ENCODE results near the gene CMYA5. TPM values are rescaled to one million over a fixed set of nuclear protein-coding genes. Genes with fewer than 3 reads are reported as not detected.

The CMYA5 gene
- total RNA-seq, 2 experiments from 2014 or later: 0.21 to 0.25 TPM

GRCh38 chr5:79842006-79842881, 152.6 kb downstream of the CMYA5 start:
- DNase-seq (no peak), ATAC-seq (no peak)
- Mint-ChIP-seq H3K27ac (no peak overlapping the region), H3K4me3 (no peak overlapping the region), H3K4me1 (peaks cover 11% of the 10 kb centered on the region), H3K36me3 (ENCODE audit: low read depth) (no peaks in the 10 kb centered on the region), H3K27me3 (peaks cover 6% of the 10 kb centered on the region), H3K9me3 (ENCODE audit: low read depth) (no peaks in the 10 kb centered on the region)
- CTCF ChIA-PET: interaction anchor here (0.6 to 1.9 kb wide), 5 partner anchors 9 to 339 kb away, joined by 3 to 9 read pairs (median 3); no protein-coding TSS in a partner anchor
- POLR2A ChIA-PET: no interaction called here
- intact Hi-C loops (cut with DNase I, micrococcal nuclease): no loop called here

GRCh38 chr5:79842991-79843390, 153.4 kb downstream of the CMYA5 start:
- Mint-ChIP-seq H3K9me3 (ENCODE audit: low read depth) (no peaks in the 10 kb centered on the region), H3K27ac (no peak overlapping the region), H3K4me1 (peaks cover 11% of the 10 kb centered on the region), H3K4me3 (no peak overlapping the region), H3K27me3 (peaks cover 9% of the 10 kb centered on the region), H3K36me3 (ENCODE audit: low read depth) (no peaks in the 10 kb centered on the region)
- ATAC-seq: no peak
- ChIA-PET POLR2A (no interaction called here), CTCF (interaction anchor here (0.6 to 1.0 kb wide), 2 partner anchors 15 to 193 kb away, joined by 3 read pairs; no protein-coding TSS in a partner anchor)
- intact Hi-C loops (cut with DNase I, micrococcal nuclease): no loop called here
- no peak for DNase-seq

- H3K27me3 Mint-ChIP-seq: peaks cover 11% of the 10 kb centered on the region
- ATAC-seq: no peak
- POLR2A ChIA-PET: no interaction called here
- no peak for DNase-seq
- no peak overlapping the region for H3K4me3 Mint-ChIP-seq
- H3K9me3 Mint-ChIP-seq (ENCODE audit: low read depth): no peaks in the 10 kb centered on the region
- no peaks in the 10 kb centered on the region for H3K36me3 Mint-ChIP-seq (ENCODE audit: low read depth)
- CTCF ChIA-PET: interaction anchor here (1.0 to 1.8 kb wide), 2 partner anchors 14 to 69 kb away, joined by 3 read pairs; no protein-coding TSS in a partner anchor
- intact Hi-C loops (cut with DNase I, micrococcal nuclease): loop anchor here in 1 of 2 experiments (2.0 kb wide), 1 partner anchor 147 kb away; the partner anchor contains the start of gene MTX3
- peaks cover 11% of the 10 kb centered on the region for H3K4me1 Mint-ChIP-seq
- H3K27ac Mint-ChIP-seq: no peak overlapping the region
Observed at GRCh38 chr5:79843450-79844388, 154.1 kb downstream of the CMYA5 start.

- Mint-ChIP-seq H3K4me1 (peaks cover 11% of the 10 kb centered on the region), H3K27ac (no peak overlapping the region), H3K27me3 (peaks cover 11% of the 10 kb centered on the region), H3K36me3 (ENCODE audit: low read depth) (no peaks in the 10 kb centered on the region), H3K9me3 (ENCODE audit: low read depth) (no peaks in the 10 kb centered on the region), H3K4me3 (no peak overlapping the region)
- no peak for DNase-seq
- ChIA-PET POLR2A (no interaction called here), CTCF (interaction anchor here (1.8 kb wide), 1 partner anchor 70 kb away, joined by 3 read pairs; no protein-coding TSS in a partner anchor)
- intact Hi-C loops (cut with DNase I, micrococcal nuclease): loop anchor here in 1 of 2 experiments (2.0 kb wide), 1 partner anchor 146 kb away; the partner anchor contains the start of gene MTX3
- no peak for ATAC-seq
Observed at GRCh38 chr5:79844571-79844970, 154.9 kb downstream of the CMYA5 start.

GRCh38 chr5:79845448-79846197, 156.0 kb downstream of the CMYA5 start:
- no peak overlapping the region for H3K4me3 Mint-ChIP-seq
- CTCF ChIA-PET: interaction anchor here (0.6 to 1.8 kb wide), 4 partner anchors 10 to 238 kb away, joined by 3 to 6 read pairs (median 4); no protein-coding TSS in a partner anchor
- H3K4me1 Mint-ChIP-seq: peaks cover 11% of the 10 kb centered on the region
- H3K36me3 Mint-ChIP-seq (ENCODE audit: low read depth): no peaks in the 10 kb centered on the region
- DNase-seq: peak; percentile 70
- peak overlapping the region; percentile 33 for H3K27ac Mint-ChIP-seq
- H3K9me3 Mint-ChIP-seq (ENCODE audit: low read depth): no peaks in the 10 kb centered on the region
- H3K27me3 Mint-ChIP-seq: peaks cover 8% of the 10 kb centered on the region
- POLR2A ChIA-PET: interaction anchor here (0.7 kb wide), 1 partner anchor 333 kb away, joined by 4 read pairs; no protein-coding TSS in a partner anchor
- ATAC-seq: peak; percentile 94
- intact Hi-C loops (cut with DNase I, micrococcal nuclease): loop anchor here in 1 of 2 experiments (1.0 to 2.0 kb wide), 2 partner anchors 145 to 284 kb away; partner anchors contain the start of gene MTX3

GRCh38 chr5:79846198-79846521, 156.5 kb downstream of the CMYA5 start:
- POLR2A ChIA-PET: interaction anchor here (0.7 kb wide), 1 partner anchor 333 kb away, joined by 4 read pairs; no protein-coding TSS in a partner anchor
- Mint-ChIP-seq H3K27ac (peak overlapping the region; percentile 33), H3K9me3 (ENCODE audit: low read depth) (no peaks in the 10 kb centered on the region), H3K27me3 (peaks cover 7% of the 10 kb centered on the region), H3K4me3 (no peak overlapping the region), H3K36me3 (ENCODE audit: low read depth) (no peaks in the 10 kb centered on the region), H3K4me1 (peaks cover 11% of the 10 kb centered on the region)
- intact Hi-C loops (cut with DNase I, micrococcal nuclease): loop anchor here in 1 of 2 experiments (1.0 kb wide), 1 partner anchor 285 kb away; no protein-coding TSS in a partner anchor
- CTCF ChIA-PET: interaction anchor here (0.8 to 1.5 kb wide), 2 partner anchors 10 to 237 kb away, joined by 3 to 6 read pairs; no protein-coding TSS in a partner anchor
- peak; percentile 39 for ATAC-seq
- no peak for DNase-seq

GRCh38 chr5:79847561-79847960, 157.9 kb downstream of the CMYA5 start:
- intact Hi-C loops (cut with DNase I, micrococcal nuclease): no loop called here
- H3K4me3 Mint-ChIP-seq: no peak overlapping the region
- peaks cover 7% of the 10 kb centered on the region for H3K27me3 Mint-ChIP-seq
- ATAC-seq (no peak), DNase-seq (no peak)
- CTCF ChIA-PET: interaction anchor here (1.2 kb wide), 1 partner anchor 403 kb away, joined by 3 read pairs; no protein-coding TSS in a partner anchor
- H3K9me3 Mint-ChIP-seq (ENCODE audit: low read depth): no peaks in the 10 kb centered on the region
- H3K4me1 Mint-ChIP-seq: peaks cover 11% of the 10 kb centered on the region
- POLR2A ChIA-PET: no interaction called here
- no peaks in the 10 kb centered on the region for H3K36me3 Mint-ChIP-seq (ENCODE audit: low read depth)
- no peak overlapping the region for H3K27ac Mint-ChIP-seq

GRCh38 chr5:79849061-79849460, 159.4 kb downstream of the CMYA5 start:
- peaks cover 11% of the 10 kb centered on the region for H3K4me1 Mint-ChIP-seq
- no peak overlapping the region for H3K4me3 Mint-ChIP-seq
- ATAC-seq (no peak), DNase-seq (no peak)
- H3K27me3 Mint-ChIP-seq: peaks cover 7% of the 10 kb centered on the region
- ChIA-PET CTCF (interaction anchor here (0.6 to 1.2 kb wide), 3 partner anchors 29 to 405 kb away, joined by 3 to 4 read pairs (median 3); no protein-coding TSS in a partner anchor), POLR2A (no interaction called here)
- H3K36me3 Mint-ChIP-seq (ENCODE audit: low read depth): no peaks in the 10 kb centered on the region
- H3K9me3 Mint-ChIP-seq (ENCODE audit: low read depth): no peaks in the 10 kb centered on the region
- intact Hi-C loops (cut with DNase I, micrococcal nuclease): no loop called here
- no peak overlapping the region for H3K27ac Mint-ChIP-seq
